Measurements from ENCODE around the gene PPA1. TPM values are rescaled to one million over a fixed set of nuclear protein-coding genes. Genes with fewer than 3 reads are reported as not detected.
"Not testable (repeated sequence)": the region's sequence is repeated elsewhere in the genome, so short reads cannot be mapped to it uniquely, and the experiment has no call there.

The PPA1 gene
- total RNA-seq, 1 experiment from 2014 or later: 207 TPM

- peak; percentile 88 for DNase-seq
- H3K27me3 ChIP-seq (ENCODE audit: control insufficient read depth, insufficient read depth, low read length): no peaks in the 10 kb centered on the region
- H3K4me3 ChIP-seq (ENCODE audit: insufficient read depth, low read depth, low read length): no peak overlapping the region
- no peaks in the 10 kb centered on the region for H3K36me3 ChIP-seq (replicated peaks; ENCODE audit: control insufficient read depth, insufficient read depth, low read length)
Measured at GRCh38 chr10:70265032-70265689, 31.9 kb upstream of the PPA1 start.

GRCh38 chr10:70260734-70261133, 27.5 kb upstream of the PPA1 start:
- H3K4me3 ChIP-seq (ENCODE audit: insufficient read depth, low read depth, low read length): no peak overlapping the region
- no peaks in the 10 kb centered on the region for H3K36me3 ChIP-seq (replicated peaks; ENCODE audit: control insufficient read depth, insufficient read depth, low read length)
- no peak for DNase-seq
- no peaks in the 10 kb centered on the region for H3K27me3 ChIP-seq (ENCODE audit: control insufficient read depth, insufficient read depth, low read length)

GRCh38 chr10:70260259-70260658, 27.0 kb upstream of the PPA1 start:
- Histone ChIP-seq H3K27me3 (ENCODE audit: control insufficient read depth, insufficient read depth, low read length) (no peaks in the 10 kb centered on the region), H3K4me3 (ENCODE audit: insufficient read depth, low read depth, low read length) (no peak overlapping the region), H3K36me3 (replicated peaks; ENCODE audit: control insufficient read depth, insufficient read depth, low read length) (no peaks in the 10 kb centered on the region)
- no peak for DNase-seq

GRCh38 chr10:70258216-70258615, 25.0 kb upstream of the PPA1 start:
- no peaks in the 10 kb centered on the region for H3K36me3 ChIP-seq (replicated peaks; ENCODE audit: control insufficient read depth, insufficient read depth, low read length)
- no peak overlapping the region for H3K4me3 ChIP-seq (ENCODE audit: insufficient read depth, low read depth, low read length)
- H3K27me3 ChIP-seq (ENCODE audit: control insufficient read depth, insufficient read depth, low read length): no peaks in the 10 kb centered on the region
- no peak for DNase-seq

- not testable (repeated sequence) for H3K4me3 ChIP-seq (ENCODE audit: insufficient read depth, low read depth, low read length); H3K36me3 ChIP-seq (replicated peaks; ENCODE audit: control insufficient read depth, insufficient read depth, low read length); DNase-seq; H3K27me3 ChIP-seq (ENCODE audit: control insufficient read depth, insufficient read depth, low read length)
Measured at GRCh38 chr10:70257816-70258215, 24.6 kb upstream of the PPA1 start.

- DNase-seq: no peak
- Histone ChIP-seq H3K36me3 (replicated peaks; ENCODE audit: control insufficient read depth, insufficient read depth, low read length) (no peaks in the 10 kb centered on the region), H3K27me3 (ENCODE audit: control insufficient read depth, insufficient read depth, low read length) (no peaks in the 10 kb centered on the region), H3K4me3 (ENCODE audit: insufficient read depth, low read depth, low read length) (no peak overlapping the region)
Measured at GRCh38 chr10:70256463-70256862, 23.2 kb upstream of the PPA1 start.

- DNase-seq: peak; percentile 56
- no peaks in the 10 kb centered on the region for H3K27me3 ChIP-seq (ENCODE audit: control insufficient read depth, insufficient read depth, low read length)
- no peaks in the 10 kb centered on the region for H3K36me3 ChIP-seq (replicated peaks; ENCODE audit: control insufficient read depth, insufficient read depth, low read length)
- no peak overlapping the region for H3K4me3 ChIP-seq (ENCODE audit: insufficient read depth, low read depth, low read length)
Measured at GRCh38 chr10:70255329-70256299, 22.4 kb upstream of the PPA1 start.

GRCh38 chr10:70254778-70255328, 21.6 kb upstream of the PPA1 start:
- Histone ChIP-seq H3K36me3 (replicated peaks; ENCODE audit: control insufficient read depth, insufficient read depth, low read length) (no peaks in the 10 kb centered on the region), H3K4me3 (ENCODE audit: insufficient read depth, low read depth, low read length) (no peak overlapping the region), H3K27me3 (ENCODE audit: control insufficient read depth, insufficient read depth, low read length) (no peaks in the 10 kb centered on the region)
- DNase-seq: peak; percentile 34

GRCh38 chr10:70253878-70254765, 20.9 kb upstream of the PPA1 start:
- H3K27me3 ChIP-seq (ENCODE audit: control insufficient read depth, insufficient read depth, low read length): no peaks in the 10 kb centered on the region
- H3K36me3 ChIP-seq (replicated peaks; ENCODE audit: control insufficient read depth, insufficient read depth, low read length): no peaks in the 10 kb centered on the region
- H3K4me3 ChIP-seq (ENCODE audit: insufficient read depth, low read depth, low read length): no peak overlapping the region
- no peak for DNase-seq

- Histone ChIP-seq H3K36me3 (replicated peaks; ENCODE audit: control insufficient read depth, insufficient read depth, low read length) (no peaks in the 10 kb centered on the region), H3K27me3 (ENCODE audit: control insufficient read depth, insufficient read depth, low read length) (no peaks in the 10 kb centered on the region), H3K4me3 (ENCODE audit: insufficient read depth, low read depth, low read length) (no peak overlapping the region)
- no peak for DNase-seq
Measured at GRCh38 chr10:70250961-70251680, 17.9 kb upstream of the PPA1 start.

GRCh38 chr10:70247360-70247759, 14.1 kb upstream of the PPA1 start:
- no peaks in the 10 kb centered on the region for H3K36me3 ChIP-seq (replicated peaks; ENCODE audit: control insufficient read depth, insufficient read depth, low read length)
- no peaks in the 10 kb centered on the region for H3K27me3 ChIP-seq (ENCODE audit: control insufficient read depth, insufficient read depth, low read length)
- no peak for DNase-seq
- H3K4me3 ChIP-seq (ENCODE audit: insufficient read depth, low read depth, low read length): no peak overlapping the region

- no peak overlapping the region for H3K4me3 ChIP-seq (ENCODE audit: insufficient read depth, low read depth, low read length)
- no peak for DNase-seq
- H3K27me3 ChIP-seq (ENCODE audit: control insufficient read depth, insufficient read depth, low read length): no peaks in the 10 kb centered on the region
- no peaks in the 10 kb centered on the region for H3K36me3 ChIP-seq (replicated peaks; ENCODE audit: control insufficient read depth, insufficient read depth, low read length)
Measured at GRCh38 chr10:70241081-70241480, 7.9 kb upstream of the PPA1 start.

GRCh38 chr10:70239986-70240385, 6.8 kb upstream of the PPA1 start:
- H3K4me3 ChIP-seq (ENCODE audit: insufficient read depth, low read depth, low read length); DNase-seq; H3K27me3 ChIP-seq (ENCODE audit: control insufficient read depth, insufficient read depth, low read length); H3K36me3 ChIP-seq (replicated peaks; ENCODE audit: control insufficient read depth, insufficient read depth, low read length): not testable (repeated sequence)

Measured in H7 (cell line).